CD4-positive, alpha-beta T cell (primary cell): ENCODE data around the gene NPAS3. TPM values are rescaled to one million over a fixed set of nuclear protein-coding genes. Genes with fewer than 3 reads are reported as not detected.

ENCODE experiments used
- ATAC-seq: fragments of 200-7000 bp; cut with Tn5 transposase; one replicate; pipeline ENCODE4 v1.10.0; 2022; ENCODE audit warnings: mild to moderate bottlenecking; ENCODE audit not compliant: poor library complexity
- CTCF ChIA-PET: fragments of 350-600 bp; sonication (Branson Sonifier 250); formaldehyde crosslinking; loops from one replicate; lab custom pipeline; 2021; ENCODE audit warnings: antibody characterized with exemption, inconsistent platforms; lab: Charles Lee
- POLR2A ChIA-PET: fragments of 350-600 bp; sonication (Branson Sonifier 250); formaldehyde crosslinking; loops from one replicate; lab custom pipeline; 2021; ENCODE audit warnings: antibody characterized with exemption, inconsistent platforms; lab: Charles Lee
- DNase-seq, 14 experiments: peaks; one replicate each; pipeline ENCODE4 v3.0.0-alpha.2; 2013 to 2020; ENCODE audit warnings: mixed read lengths in 2 of 14
- H3K27ac ChIP-seq, 2 donors: one replicate each; pipeline versions ENCODE4 v1.5.1 to v1.7.0; 2013; ENCODE audit warnings: low read length in 2 of 2, low read depth in 1 of 2, mild to moderate bottlenecking in 1 of 2
- H3K27me3 ChIP-seq, 2 experiments: 1 replicate in 1 of 2; 2 replicates in 1 of 2; pipeline versions ENCODE4 v1.6.1 to v1.7.0; 2013; ENCODE audit warnings: low read length in 2 of 2, control low read depth in 1 of 2, mild to moderate bottlenecking in 1 of 2, moderate library complexity in 1 of 2; ENCODE audit not compliant: insufficient read depth in 2 of 2, control insufficient read depth in 1 of 2
- H3K36me3 ChIP-seq: one replicate; pipeline ENCODE4 v1.6.1; 2013; ENCODE audit warnings: low read length, control low read depth; ENCODE audit not compliant: insufficient read depth
- H3K4me1 ChIP-seq: one replicate; pipeline ENCODE4 v1.6.1; 2013; ENCODE audit warnings: low read length, control low read depth; ENCODE audit not compliant: insufficient read depth
- H3K4me3 ChIP-seq: one replicate; pipeline ENCODE4 v1.5.1; 2013; ENCODE audit warnings: mild to moderate bottlenecking, low read length, moderate library complexity
- H3K9me3 ChIP-seq, 2 experiments: 1 replicate in 1 of 2; 2 replicates in 1 of 2; pipeline versions ENCODE4 v1.6.1 to v1.7.0; 2013; ENCODE audit warnings: low read length in 2 of 2, mild to moderate bottlenecking in 2 of 2, control low read depth in 1 of 2, moderate library complexity in 1 of 2; ENCODE audit not compliant: control insufficient read depth in 1 of 2, insufficient read depth in 1 of 2
- H3K27ac Mint-ChIP-seq: one replicate; pipeline ENCODE4 v1.8.0; 2020; ENCODE audit warnings: mixed read lengths
- H3K27me3 Mint-ChIP-seq: one replicate; pipeline ENCODE4 v1.8.0; 2021; ENCODE audit warnings: mixed read lengths
- H3K36me3 Mint-ChIP-seq: one replicate; pipeline ENCODE4 v1.8.0; 2021; ENCODE audit warnings: low read depth, mixed read lengths
- H3K4me1 Mint-ChIP-seq: one replicate; pipeline ENCODE4 v1.8.0; 2021; ENCODE audit warnings: low read depth, mixed read lengths
- H3K4me3 Mint-ChIP-seq: one replicate; pipeline ENCODE4 v1.8.0; 2020; ENCODE audit warnings: mild to moderate bottlenecking, mixed read lengths
- H3K9me3 Mint-ChIP-seq: one replicate; pipeline ENCODE4 v1.8.0; 2020; ENCODE audit warnings: mixed read lengths
- intact Hi-C, 2 experiments: fragments of 100-400 bp; cut with DNase I in 1 of 2; cut with micrococcal nuclease in 1 of 2; formaldehyde crosslinking; loops; one replicate each; pipeline versions ENCODE4 v1.15.1 to v1.9.0; 2023 to 2025; cut with DNase I, micrococcal nuclease
- total RNA-seq, 174 experiments: library from RNA in 2 of 174; stranded (reverse) in 2 of 174; gene quantifications; one replicate each; pipeline ENCODE4 v1.2.3 and lab custom pipeline; 2021 to 2026
- TF ChIP-seq, protein P1 (sequence below): fragments of 200-600 bp; IDR thresholded peaks from one replicate; pipeline ENCODE4 v1.8.0; 2022; ENCODE audit warnings: antibody characterized with exemption, mild to moderate bottlenecking

The NPAS3 gene
- total RNA-seq, 2 experiments from 2014 or later, result not detected

DNA sequence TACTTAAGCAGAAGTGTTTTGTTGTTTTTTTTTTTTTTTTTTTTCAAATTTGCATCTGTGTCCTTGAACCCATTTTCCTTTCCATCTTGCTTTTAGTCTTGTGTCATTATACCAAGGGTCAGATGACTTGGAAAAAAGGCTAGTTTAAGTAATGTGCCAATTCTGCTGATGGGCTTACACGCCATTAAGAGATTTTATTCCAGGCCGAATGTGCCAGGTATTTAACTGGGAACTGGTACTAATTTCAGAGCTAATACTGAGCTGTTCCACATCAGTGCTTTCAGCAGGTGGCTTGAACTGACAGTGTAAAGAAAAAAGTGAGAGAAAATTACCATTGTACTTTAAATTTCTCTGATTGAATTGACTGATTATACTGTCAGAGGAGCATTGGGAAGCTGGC is 224.9 kb downstream of the NPAS3 start:
- Mint-ChIP-seq H3K27ac (no peak overlapping the region), H3K27me3 (no peaks in the 10 kb centered on the region), H3K9me3 (no peaks in the 10 kb centered on the region), H3K4me3 (no peak overlapping the region), H3K36me3 (no peaks in the 10 kb centered on the region), H3K4me1 (no peaks in the 10 kb centered on the region)
- CTCF ChIA-PET, result no interaction called here
- Histone ChIP-seq H3K4me3 (no peak overlapping the region), H3K9me3 (peaks cover 0 to 3% of the 10 kb centered on the region in 2 experiments), H3K27ac (no peak overlapping the region), H3K4me1 (no peaks in the 10 kb centered on the region), H3K27me3 (no peaks in the 10 kb centered on the region), H3K36me3 (no peaks in the 10 kb centered on the region)
- POLR2A ChIA-PET, result no interaction called here
- DNase-seq, result no peak
- no peak for ATAC-seq
- TF ChIP-seq, protein P1, sequence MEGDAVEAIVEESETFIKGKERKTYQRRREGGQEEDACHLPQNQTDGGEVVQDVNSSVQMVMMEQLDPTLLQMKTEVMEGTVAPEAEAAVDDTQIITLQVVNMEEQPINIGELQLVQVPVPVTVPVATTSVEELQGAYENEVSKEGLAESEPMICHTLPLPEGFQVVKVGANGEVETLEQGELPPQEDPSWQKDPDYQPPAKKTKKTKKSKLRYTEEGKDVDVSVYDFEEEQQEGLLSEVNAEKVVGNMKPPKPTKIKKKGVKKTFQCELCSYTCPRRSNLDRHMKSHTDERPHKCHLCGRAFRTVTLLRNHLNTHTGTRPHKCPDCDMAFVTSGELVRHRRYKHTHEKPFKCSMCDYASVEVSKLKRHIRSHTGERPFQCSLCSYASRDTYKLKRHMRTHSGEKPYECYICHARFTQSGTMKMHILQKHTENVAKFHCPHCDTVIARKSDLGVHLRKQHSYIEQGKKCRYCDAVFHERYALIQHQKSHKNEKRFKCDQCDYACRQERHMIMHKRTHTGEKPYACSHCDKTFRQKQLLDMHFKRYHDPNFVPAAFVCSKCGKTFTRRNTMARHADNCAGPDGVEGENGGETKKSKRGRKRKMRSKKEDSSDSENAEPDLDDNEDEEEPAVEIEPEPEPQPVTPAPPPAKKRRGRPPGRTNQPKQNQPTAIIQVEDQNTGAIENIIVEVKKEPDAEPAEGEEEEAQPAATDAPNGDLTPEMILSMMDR, result no peak
- intact Hi-C loops, result no loop called here

- CTCF ChIA-PET, result no interaction called here
- TF ChIP-seq, protein P1, result no peak
- Histone ChIP-seq H3K4me3 (no peak overlapping the region), H3K36me3 (no peaks in the 10 kb centered on the region), H3K27me3 (no peaks in the 10 kb centered on the region), H3K27ac (no peak overlapping the region), H3K4me1 (no peaks in the 10 kb centered on the region), H3K9me3 (peaks cover 0 to 3% of the 10 kb centered on the region in 2 experiments)
- no peaks in the 10 kb centered on the region for H3K9me3 Mint-ChIP-seq
- H3K36me3 Mint-ChIP-seq, result no peaks in the 10 kb centered on the region
- H3K4me3 Mint-ChIP-seq, result no peak overlapping the region
- intact Hi-C loops, result no loop called here
- POLR2A ChIA-PET, result no interaction called here
- DNase-seq (no peak), ATAC-seq (no peak)
- H3K27me3 Mint-ChIP-seq, result no peaks in the 10 kb centered on the region
- no peaks in the 10 kb centered on the region for H3K4me1 Mint-ChIP-seq
- no peak overlapping the region for H3K27ac Mint-ChIP-seq
These were observed 226.7 kb downstream of the NPAS3 start for GRCh38 chr14:33165144-33165925.

GRCh38 chr14:33165926-33166289 is 227.2 kb downstream of the NPAS3 start:
- ATAC-seq (no peak), DNase-seq (no peak)
- Mint-ChIP-seq H3K27ac (no peak overlapping the region), H3K36me3 (no peaks in the 10 kb centered on the region), H3K4me3 (no peak overlapping the region), H3K9me3 (no peaks in the 10 kb centered on the region), H3K4me1 (no peaks in the 10 kb centered on the region), H3K27me3 (no peaks in the 10 kb centered on the region)
- no peak overlapping the region for H3K4me3 ChIP-seq
- no peaks in the 10 kb centered on the region for H3K36me3 ChIP-seq
- no peaks in the 10 kb centered on the region for H3K4me1 ChIP-seq
- no peaks in the 10 kb centered on the region for H3K27me3 ChIP-seq
- TF ChIP-seq, protein P1, result no peak
- POLR2A ChIA-PET, result no interaction called here
- intact Hi-C loops, result no loop called here
- H3K27ac ChIP-seq, result no peak overlapping the region
- H3K9me3 ChIP-seq, result peaks cover 0 to 3% of the 10 kb centered on the region in 2 experiments
- CTCF ChIA-PET, result no interaction called here
